ENCODE data around the gene CNTRL.
A peak's percentile ranks its signal among the peaks of the same experiment; 100 is the strongest.
"Not testable (repeated sequence)": the region's sequence is repeated elsewhere in the genome, so short reads cannot be mapped to it uniquely, and the experiment has no call there.

CNTRL gene

DNA sequence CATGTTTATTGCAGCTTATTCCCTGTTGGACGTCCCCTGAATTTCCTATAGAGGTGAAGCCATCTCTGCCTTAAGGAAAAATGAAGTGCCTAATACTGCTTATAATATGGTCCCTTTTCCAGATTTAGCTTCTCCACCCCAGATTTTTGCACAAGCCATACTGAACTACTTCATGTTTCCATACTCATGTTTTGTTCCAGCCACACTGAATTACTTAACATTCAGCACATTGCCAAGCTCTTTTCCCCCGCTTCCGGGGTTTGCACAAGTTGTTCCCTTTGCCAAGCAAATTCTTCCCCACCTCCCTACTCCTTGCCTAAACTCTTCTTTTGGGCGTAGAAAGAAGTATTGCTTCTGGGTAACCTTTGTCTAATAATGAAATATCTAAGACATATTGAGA, 1.7 kb upstream of the CNTRL start:
- DNase-seq = no peak

DNA sequence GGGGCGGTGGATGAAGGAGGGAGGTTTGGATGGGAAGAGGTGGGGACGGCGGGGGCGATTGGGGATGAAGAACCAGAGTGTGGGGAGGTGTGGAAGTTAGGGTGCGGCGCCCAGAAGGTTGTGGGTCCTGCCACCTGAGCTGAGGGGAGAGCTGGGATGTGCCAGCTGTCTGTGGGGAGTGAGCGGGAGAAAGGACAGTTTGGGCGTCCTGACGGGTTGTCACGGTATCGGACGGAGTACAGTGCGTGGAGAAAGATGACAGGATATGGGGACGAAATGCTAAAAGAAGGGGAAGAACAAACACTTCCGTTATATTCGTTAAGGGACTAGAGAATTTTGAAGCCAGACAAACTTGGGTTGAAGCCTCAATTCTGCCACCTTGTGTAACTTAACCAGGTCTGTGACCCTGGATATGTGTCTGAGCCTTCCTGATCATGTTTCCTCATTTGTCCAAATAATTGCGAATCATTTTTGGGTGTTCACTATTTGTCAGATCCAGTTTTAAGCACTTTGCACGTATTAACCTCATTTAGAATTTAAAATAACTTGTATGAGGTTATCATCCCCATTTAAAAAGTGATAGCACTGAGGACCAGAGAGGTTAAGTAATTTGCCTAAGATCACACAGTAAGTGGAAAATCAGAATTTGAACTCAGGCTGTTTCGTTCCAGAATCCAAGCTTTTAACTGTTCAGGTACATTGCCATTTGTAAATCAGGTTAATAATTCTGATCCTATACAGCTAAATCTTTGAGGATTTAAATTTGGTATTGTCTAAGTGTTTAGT, 689 bp downstream of the CNTRL start:
- peak; percentile 50 for DNase-seq

DNA sequence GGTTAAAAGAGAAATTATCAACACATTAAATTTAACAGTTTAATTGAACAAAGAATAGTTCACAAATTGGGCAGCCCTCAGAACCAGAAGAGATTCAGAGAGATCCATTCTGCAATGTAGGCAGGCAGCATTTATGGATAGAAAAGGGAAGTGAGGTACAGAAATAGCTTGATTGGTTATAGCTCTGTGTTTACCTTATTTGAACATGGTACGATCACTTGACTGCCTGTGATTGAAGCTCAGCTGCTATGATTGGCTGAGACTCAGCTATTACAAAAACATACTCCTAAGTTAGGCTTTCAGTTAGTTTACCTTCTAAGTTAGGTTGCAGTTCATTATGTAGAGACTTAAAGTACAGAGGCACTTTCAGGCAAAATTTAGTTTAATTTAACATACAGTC, 7.3 kb downstream of the CNTRL start:
- no peak for DNase-seq

DNA sequence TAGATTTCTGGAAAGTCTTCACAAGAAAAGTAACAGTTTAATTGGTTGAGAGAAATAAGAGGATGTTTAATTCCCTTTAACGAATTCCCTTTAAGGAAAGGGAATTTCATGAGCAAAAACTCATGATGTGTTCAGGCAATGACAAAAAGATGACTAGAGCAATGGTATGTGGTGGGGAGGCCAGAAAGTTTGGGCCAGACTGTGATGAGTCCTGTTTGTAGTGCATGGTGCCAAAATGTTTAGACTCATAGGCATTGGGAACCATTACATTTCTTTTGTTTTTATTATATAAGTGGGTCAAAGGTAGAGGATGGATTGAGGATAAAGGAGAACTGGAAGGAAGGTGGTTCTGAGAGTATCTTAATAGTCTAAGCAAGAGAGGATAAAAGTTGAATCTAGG, 10.9 kb downstream of the CNTRL start:
- DNase-seq = no peak

DNA sequence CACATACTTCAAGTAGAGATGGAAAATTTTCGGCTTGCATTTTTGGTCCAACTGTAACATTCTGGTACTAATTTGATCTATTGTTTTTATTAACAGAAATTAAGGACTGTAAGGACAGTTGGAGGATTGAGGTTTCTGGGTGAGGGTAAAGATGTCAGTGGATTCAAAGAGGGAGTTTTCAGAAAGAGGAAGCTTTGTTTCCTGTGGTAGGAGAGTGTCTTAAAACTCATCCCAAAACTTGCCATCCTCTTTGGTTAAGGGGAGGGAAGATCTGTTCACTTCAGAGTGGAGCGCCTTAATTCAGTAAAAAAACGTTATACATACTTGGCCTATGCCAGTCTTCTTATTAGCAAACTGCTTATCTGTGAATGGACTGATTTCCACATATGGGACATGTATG, 13.8 kb downstream of the CNTRL start:
- no peak for DNase-seq

DNA sequence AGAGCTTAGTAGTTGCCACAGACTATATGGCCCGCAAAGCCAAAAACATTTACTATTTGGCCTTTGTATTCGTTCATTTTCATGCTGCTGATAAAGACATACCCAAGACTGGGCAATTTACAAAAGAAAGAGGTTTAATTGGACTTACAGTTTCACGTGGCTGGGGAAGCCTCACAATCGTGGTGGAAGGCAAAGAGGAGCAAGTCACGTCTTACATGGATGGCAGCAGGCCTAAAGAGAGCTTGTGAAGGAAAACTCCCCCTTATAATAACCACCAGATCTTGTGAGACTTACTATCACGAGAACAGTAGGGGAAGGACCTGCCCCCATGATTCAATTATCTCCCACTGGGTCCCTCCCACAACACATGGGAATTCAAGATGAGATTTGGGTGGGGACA, 16.0 kb downstream of the CNTRL start:
- not testable (repeated sequence) for DNase-seq

DNA sequence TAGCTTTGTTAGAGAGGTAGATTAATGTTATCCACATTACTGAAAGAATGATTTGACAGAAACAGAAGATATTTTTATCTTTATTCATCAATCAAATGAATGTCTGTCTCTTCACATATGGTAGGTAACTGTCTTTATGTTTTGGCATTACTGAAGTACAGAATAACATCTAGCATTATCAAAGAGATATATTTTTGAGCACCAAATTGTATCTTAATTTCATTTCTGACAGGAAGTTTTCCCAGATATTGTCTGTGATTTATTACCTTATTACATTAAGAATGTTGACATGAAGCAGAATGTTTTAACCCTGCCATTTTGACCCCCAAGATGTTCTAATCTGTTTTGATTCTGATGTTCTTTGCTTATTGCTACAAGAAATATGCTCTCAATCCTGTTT, 20.3 kb downstream of the CNTRL start:
- DNase-seq = no peak

DNA sequence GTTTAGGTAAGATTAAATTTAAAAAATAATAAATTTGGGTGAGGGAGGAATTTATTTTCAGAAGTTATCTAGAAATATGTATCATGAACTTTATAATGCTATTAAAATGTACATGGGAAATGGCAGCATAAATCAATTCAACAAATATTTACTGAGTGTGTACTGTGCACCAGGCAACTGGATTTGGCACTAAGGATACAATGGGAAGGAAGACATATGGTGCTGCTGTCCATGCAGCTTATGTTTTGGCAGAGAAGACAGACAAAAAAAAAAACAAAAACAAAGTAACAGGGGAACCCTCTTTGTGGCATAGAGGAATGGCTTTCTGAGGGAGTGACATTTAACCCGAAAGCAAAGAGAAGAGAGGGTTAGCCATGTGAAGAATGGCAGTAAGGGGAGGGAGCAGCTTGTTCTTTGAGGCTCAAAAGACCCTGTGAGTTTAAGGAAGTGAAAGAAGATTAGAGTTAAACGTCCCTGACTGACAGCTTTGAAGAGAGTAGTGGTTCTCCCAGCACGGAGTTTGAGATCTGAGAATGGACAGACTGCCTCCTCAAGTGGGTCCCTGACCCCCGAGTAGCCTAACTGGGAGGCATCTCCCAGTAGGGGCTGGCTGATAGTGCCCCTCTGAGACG, 23.9 kb downstream of the CNTRL start:
- no peak for DNase-seq

DNA sequence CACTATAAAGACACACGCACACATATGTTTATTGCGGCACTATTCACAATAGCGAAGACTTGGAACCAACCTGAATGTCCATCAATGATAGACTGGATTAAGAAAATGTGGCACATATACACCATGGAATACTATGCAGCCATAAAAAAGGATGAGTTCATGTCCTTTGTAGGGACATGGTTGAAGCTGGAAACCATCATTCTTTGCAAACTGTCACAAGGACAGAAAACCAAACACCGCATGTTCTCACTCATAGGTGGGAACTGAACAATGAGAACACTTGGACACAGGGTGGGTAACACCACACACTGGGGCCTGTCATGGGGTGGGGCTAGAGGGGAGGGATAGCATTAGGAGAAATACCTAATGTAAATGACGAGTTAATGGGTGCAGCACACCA, 29.3 kb downstream of the CNTRL start:
- DNase-seq = not testable (repeated sequence)

DNA sequence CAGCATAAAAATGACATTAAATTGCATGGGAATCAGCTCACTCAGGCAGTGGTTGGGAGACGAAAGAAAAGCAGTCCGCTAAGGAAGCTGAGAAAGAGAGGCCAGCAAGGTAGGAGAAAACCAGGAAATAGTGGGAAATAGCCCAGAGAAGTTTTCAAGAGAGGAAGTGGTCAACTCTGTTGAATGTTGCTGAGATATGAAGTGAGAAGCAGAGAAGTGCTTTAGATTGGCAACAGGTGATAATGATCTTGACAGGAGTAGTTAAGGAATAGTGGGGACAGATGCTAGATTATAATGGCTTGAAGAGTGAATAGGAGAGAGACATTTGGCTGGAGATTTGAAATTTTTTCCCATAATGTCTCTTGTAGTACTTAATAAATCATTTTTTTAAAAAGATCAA, 30.8 kb downstream of the CNTRL start:
- no peak for DNase-seq

DNA sequence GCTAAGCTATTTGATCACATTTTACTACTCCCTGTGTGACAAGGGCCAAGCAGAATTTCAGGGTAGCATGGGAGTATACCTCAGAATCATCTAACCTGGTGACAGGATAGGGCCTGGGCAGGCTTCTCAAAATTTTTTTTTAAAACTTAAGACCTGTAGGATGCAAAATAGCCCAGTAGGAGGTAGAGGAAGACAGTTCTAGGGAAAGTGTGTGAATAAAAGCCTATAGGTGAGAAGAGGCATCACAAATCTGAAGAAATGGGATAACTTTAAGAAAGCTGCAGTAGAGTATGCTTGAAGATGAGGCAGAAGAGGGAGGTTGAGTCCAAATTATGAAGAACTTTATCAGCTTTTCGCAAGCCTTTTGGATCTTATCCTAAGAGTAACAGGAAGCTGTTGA, 32.3 kb downstream of the CNTRL start:
- DNase-seq = no peak

DNA sequence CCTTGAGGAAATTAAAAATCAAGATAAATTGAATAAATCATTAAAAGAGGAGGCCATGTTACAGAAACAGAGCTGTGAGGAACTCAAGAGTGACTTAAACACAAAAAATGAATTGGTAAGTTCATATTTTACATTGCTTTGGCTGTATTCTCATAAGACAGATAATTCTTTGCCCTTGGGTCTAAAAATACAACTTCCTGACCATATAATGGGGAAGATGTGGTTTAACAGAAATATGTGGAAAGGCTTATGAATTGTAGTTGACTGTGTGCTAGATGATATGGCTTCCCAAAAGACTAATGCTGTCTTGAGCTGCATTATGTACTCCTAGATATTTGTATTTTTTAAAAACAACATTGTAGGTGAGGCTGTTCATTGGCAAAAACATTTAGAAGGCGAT, 33.1 kb downstream of the CNTRL start:
- no peak for DNase-seq

DNA sequence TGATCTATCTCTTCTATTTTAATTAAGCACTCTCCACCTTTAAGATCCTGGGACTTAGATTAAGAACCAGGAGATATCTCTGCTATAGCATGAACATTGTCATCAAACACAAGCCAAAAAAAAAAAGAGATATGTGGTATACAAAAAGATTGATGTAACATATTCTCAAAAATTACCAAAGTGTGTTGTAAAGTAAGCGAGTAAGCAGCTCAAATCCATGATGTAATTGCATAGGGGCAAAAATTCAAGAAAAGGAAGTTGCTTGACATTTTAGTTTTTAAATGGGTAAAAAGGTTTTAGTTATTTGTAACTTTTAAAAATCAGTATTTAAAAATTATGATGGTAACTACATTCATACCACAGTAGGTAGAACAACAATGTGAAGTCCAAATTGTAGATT, 40.7 kb downstream of the CNTRL start:
- no peak for DNase-seq

DNA sequence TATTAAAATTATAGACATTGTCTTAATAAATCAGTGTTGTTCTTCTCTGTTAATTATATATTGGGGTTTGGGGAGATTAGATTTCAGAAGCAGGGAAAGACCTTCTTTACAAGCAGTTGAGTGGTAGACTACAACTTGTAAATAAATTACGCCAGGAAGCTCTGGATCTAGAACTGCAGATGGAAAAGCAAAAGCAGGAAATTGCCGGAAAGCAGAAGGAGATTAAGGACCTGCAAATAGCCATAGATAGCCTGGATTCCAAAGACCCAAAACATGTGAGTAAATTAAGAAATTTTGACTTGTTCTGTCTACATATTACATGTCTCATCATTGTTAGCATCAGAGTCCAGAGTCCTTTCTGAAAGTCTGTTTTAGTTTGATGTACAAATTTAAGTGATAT, 43.5 kb downstream of the CNTRL start:
- DNase-seq = no peak

DNA sequence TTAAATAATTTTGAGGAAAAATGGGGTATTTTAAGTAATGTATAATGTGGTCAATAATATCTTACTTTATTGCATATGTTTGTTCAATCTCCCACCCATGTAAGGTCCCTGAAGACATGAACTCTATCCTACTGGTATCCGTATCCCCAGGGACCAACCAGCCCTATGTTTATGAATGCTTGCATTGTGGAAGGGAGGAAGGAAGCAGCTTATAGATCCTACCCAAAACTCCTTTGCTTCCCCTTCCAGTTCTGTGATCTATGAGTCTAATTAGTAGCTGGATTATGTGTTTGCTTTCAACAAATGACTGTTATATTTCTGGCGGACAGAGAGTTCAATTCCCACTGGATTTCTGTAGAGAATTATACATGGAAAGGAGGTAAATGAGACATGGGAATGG, 45.6 kb downstream of the CNTRL start:
- no peak for DNase-seq

DNA sequence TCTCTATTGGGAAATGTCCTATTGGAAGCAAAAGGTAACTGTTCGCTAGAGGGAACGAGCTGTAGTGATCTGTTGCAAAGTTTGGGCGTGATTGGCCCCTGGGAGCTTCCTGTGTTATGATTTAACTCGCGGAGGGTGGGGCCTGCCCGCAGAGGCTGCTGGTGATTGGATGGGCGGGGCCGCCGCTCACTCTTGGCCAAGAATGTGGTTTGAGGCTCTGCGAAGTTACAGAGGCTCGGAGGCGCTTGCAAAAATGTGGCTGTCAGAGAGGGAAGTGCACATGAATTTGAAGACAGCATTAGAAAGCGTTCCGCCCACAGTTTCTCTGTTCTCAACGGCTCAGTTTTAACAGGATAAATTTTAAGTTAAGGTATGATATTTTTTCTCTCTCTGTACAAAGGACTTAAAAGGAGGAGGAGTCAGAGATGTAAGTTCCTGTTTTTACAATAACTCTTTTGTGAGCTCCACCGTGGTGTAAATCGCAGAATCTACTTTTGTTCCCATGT, 46.9 kb downstream of the CNTRL start:
- DNase-seq = no peak

DNA sequence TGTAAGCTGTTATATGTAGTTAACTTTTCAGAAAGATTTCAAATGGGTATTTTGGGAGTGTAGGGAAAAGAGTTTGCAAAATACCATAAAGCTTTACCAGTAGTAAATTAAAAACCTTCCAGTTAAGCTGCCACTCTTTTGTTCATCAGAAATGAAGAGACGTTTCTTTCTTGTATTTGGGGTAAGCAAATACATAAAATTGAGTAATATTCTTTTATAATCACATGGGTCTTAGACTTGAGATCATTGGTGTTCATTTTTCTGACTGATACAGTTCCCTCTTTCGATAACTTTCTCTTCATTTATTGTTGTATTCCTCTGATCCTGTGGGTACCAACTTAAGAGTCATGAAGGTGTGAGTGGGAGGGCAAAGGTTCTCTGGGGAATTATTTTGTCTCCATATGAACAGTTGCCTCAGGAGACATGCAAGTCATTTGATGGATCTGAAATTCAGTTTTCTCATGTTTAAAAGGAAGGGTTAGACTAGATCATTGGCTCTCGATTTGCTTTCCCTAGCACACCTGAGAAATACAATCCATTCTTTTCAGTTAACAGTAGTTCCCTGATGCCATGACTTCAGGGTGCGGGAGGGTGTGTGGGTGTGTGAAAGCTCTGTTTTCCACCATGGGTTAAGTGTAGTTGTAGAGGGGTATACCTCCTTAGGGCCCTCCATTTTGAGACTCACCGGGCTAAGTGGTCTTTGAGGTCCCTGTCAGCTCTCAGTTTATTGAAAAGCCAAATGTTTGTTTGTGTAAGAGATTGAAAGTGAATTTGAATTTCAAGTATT, 47.7 kb downstream of the CNTRL start:
- DNase-seq = no peak

DNA sequence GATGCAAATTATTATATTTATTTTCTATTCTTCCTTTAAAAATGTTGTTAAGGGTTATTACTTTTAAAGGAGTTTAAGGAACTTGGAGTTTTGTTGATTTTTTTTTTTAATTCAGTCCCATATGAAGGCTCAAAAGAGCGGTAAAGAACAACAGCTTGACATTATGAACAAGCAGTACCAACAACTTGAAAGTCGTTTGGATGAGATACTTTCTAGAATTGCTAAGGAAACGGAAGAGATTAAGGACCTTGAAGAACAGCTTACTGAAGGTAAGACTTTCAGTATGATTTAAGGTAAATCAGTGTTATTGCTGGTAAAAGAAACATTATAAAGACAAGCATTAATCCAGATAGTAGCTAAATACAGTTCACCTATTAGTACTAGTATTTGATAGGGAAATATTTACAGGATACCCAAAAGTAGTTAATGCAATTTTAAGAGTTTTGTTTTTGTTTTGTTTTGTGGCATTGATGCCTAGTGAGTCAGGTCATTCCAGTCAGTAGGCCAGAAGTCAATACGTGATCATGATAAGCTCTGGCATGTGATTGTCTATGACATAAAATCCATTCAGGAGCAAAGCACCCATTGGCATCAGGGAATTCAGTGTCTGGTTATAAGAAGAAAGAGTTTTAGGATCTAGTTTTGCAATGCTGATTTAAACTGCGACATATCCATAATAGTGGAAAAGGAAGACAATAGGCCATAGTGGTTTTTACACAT, 49.2 kb downstream of the CNTRL start:
- no peak for DNase-seq

DNA sequence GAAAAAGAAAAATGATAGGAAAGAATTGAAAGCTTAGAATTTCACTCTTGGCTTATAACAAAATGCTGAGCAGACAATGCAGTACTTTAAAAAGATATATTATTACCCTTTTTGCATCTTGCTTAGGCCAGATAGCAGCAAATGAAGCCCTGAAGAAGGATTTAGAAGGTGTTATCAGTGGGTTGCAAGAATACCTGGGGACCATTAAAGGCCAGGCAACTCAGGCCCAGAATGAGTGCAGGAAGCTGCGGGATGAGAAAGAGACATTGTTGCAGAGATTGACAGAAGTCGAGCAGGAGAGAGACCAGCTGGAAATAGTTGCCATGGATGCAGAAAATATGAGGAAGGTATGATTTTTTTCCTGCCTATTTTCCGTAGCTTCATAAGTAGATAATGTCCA, 50.8 kb downstream of the CNTRL start:
- no peak for DNase-seq

DNA sequence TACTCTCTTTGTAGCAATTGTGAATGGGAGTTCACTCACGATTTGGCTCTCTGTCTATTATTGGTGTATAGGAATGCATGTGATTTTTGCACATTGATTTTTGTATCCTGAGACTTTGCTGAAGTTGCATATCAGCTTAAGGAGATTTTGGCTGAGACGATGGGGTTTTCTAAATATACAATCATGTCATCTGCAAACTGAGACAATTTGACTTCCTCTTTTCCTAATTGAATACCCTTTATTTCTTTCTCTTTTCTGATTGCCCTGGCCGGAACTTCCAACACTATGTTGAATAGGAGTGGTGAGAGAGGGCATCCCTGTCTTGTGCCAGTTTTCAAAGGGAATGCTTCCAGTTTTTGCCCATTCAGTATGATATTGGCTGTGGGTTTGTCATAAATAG, 54.6 kb downstream of the CNTRL start:
- not testable (repeated sequence) for DNase-seq

DNA sequence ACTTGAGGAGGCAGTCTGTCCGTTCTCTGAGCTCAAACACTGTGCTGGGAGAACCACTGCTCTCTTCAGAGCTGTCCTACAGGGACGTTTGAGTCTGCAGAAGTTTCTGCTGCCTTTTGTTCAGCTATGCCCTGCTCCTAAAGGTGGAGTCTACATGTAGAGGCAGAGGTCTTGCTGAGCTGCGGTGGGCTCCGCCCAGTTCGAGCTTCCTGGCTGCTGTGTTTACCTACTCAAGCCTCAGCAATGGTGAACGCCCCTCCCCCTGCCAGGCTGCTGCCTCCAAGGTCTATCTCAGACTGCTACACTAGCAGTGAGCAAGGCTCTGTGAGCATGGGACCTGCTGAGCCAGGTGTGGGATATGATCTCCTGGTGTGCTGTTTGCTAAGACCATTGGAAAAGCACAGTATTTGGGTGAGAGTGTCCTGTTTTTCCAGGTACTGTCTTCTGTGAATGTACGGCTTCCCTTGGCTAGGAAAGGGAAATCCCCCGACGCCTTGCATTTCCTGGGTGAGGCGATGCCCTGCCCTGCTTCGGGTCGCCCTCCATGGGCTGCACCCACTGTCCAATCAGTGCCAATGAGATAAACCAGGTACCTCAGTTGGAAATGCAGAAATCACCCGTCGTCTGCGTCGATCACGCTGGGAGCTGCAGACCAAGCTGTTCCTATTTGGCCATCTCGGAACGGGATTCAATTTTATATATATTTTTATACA, 58.5 kb downstream of the CNTRL start:
- no peak for DNase-seq

DNA sequence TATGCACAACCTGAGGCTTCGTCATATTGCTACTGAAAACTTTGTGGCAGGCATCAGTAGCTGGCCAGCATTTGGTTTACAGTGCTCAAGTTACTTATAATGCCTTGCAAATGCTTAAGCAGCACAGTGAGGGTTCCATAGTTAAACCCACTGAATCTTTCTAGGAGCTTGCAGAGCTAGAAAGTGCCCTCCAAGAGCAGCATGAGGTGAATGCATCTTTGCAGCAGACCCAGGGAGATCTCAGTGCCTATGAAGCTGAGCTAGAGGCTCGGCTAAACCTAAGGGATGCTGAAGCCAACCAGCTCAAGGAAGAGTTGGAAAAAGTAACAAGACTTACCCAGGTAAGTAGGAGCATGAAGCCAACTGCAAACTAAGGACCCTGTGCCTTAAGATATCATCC, 60.9 kb downstream of the CNTRL start:
- no peak for DNase-seq

DNA sequence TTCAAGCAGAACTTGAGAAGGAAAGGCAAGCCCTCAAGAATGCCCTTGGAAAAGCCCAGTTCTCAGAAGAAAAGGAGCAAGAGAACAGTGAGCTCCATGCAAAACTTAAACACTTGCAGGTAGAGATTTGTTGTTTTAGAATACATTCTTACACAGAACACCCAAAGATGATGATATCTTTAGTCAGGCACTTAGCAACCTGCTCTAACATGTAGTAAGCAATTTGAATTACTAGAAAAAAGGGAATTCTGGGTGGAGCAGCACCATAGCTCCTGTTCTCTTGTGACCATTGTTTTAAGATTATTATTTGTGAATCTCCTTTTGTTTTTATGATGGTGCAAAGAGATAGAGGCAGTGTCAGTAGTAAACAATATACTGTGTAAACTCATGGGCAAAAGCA, 63.8 kb downstream of the CNTRL start:
- no peak for DNase-seq
